HFFc6 (cell line): ENCODE data around the gene MBNL2. TPM values are rescaled to one million over a fixed set of nuclear protein-coding genes. Genes with fewer than 3 reads are reported as not detected.

Experiments
- DNase-seq: peaks from one replicate; pipeline ENCODE4 v3.0.0-alpha.2; 2018
- H3K27ac Mint-ChIP-seq: 2 replicates; pipeline ENCODE4 v1.8.0; 2020; ENCODE audit warnings: mild to moderate bottlenecking, mixed read lengths
- H3K27me3 Mint-ChIP-seq: 2 replicates; pipeline ENCODE4 v1.8.0; 2021; ENCODE audit warnings: mild to moderate bottlenecking, moderate library complexity, mixed read lengths; ENCODE audit not compliant: insufficient read depth
- H3K36me3 Mint-ChIP-seq: 2 replicates; pipeline ENCODE4 v1.8.0; 2021; ENCODE audit warnings: low read depth, mixed read lengths
- H3K4me1 Mint-ChIP-seq: 2 replicates; pipeline ENCODE4 v1.8.0; 2020; ENCODE audit warnings: low read depth, mixed read lengths
- H3K4me3 Mint-ChIP-seq: 2 replicates; pipeline ENCODE4 v1.8.0; 2020; ENCODE audit warnings: mild to moderate bottlenecking, moderate library complexity, mixed read lengths
- H3K9me3 Mint-ChIP-seq: 2 replicates; pipeline ENCODE4 v1.8.0; 2020; ENCODE audit warnings: mild to moderate bottlenecking, mixed read lengths
- total RNA-seq, 6 experiments: library from RNA; stranded (reverse); fragmentation: NEBNext Ultra II Directional; extraction: Animal tissue kit (Norgen Biotek cat#: 25700); gene quantifications; 2 replicates in 1 of 6; 3 replicates in 5 of 6; pipeline ENCODE4 v1.2.3, GENCODE V29; 2021
- TF ChIP-seq, protein P1 (sequence below): fragments of 200-600 bp; sonication (generic); IDR thresholded peaks from 2 replicates; pipeline ENCODE4 v1.5.0; 2021; ENCODE audit warnings: antibody characterized with exemption, mild to moderate bottlenecking

The MBNL2 gene
- total RNA-seq, 6 experiments from 2014 or later: 78.5 to 138 (median 99.8) TPM

- Mint-ChIP-seq H3K27me3 (peaks cover 3% of the 10 kb centered on the region; the same call in 1 of the 2 replicates), H3K4me3 (peak overlapping the region; percentile 80), H3K36me3 (peaks cover 57% of the 10 kb centered on the region), H3K27ac (peak overlapping the region; percentile 100), H3K4me1 (peaks cover 91% of the 10 kb centered on the region), H3K9me3 (no peaks in the 10 kb centered on the region)
- DNase-seq: peak; percentile 55
- TF ChIP-seq, protein P1, sequence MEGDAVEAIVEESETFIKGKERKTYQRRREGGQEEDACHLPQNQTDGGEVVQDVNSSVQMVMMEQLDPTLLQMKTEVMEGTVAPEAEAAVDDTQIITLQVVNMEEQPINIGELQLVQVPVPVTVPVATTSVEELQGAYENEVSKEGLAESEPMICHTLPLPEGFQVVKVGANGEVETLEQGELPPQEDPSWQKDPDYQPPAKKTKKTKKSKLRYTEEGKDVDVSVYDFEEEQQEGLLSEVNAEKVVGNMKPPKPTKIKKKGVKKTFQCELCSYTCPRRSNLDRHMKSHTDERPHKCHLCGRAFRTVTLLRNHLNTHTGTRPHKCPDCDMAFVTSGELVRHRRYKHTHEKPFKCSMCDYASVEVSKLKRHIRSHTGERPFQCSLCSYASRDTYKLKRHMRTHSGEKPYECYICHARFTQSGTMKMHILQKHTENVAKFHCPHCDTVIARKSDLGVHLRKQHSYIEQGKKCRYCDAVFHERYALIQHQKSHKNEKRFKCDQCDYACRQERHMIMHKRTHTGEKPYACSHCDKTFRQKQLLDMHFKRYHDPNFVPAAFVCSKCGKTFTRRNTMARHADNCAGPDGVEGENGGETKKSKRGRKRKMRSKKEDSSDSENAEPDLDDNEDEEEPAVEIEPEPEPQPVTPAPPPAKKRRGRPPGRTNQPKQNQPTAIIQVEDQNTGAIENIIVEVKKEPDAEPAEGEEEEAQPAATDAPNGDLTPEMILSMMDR: no peak
Measured at GRCh38 chr13:97258801-97259200, 36.7 kb downstream of the MBNL2 start.

DNA sequence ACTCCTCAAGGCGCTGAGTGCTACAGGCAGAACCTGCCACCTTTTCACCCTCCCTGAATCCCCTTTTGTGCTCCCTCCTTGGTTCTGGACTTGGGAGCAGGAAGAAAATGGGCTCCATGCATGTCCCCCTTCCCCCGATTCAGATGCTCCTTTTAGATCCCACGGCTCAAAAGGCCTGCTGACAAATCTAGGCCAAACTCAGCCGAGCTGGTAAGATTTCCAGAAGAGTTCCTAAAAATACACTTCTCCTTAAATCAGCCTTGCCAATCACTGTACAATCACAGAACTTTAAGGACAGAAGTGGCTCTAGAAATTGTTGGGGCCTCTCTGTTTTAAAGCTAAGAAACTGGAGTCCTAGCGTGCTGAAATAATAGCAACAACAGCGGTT, 37.3 kb downstream of the MBNL2 start:
- Mint-ChIP-seq H3K9me3 (no peaks in the 10 kb centered on the region), H3K27me3 (peaks cover 3% of the 10 kb centered on the region; the same call in 1 of the 2 replicates), H3K36me3 (peaks cover 57% of the 10 kb centered on the region), H3K4me3 (peak overlapping the region; percentile 80; the same call in 1 of the 2 replicates), H3K4me1 (peaks cover 91% of the 10 kb centered on the region), H3K27ac (peak overlapping the region; percentile 100)
- no peak for DNase-seq
- TF ChIP-seq, protein P1: no peak

- peak overlapping the region; percentile 40 for H3K4me3 Mint-ChIP-seq
- H3K27ac Mint-ChIP-seq: peak overlapping the region; percentile 100
- peaks cover 60% of the 10 kb centered on the region for H3K36me3 Mint-ChIP-seq
- peaks cover 3% of the 10 kb centered on the region; the same call in 1 of the 2 replicates for H3K27me3 Mint-ChIP-seq
- H3K4me1 Mint-ChIP-seq: peaks cover 91% of the 10 kb centered on the region
- no peaks in the 10 kb centered on the region for H3K9me3 Mint-ChIP-seq
- peak; percentile 39 for DNase-seq
- TF ChIP-seq, protein P1: no peak
Measured at GRCh38 chr13:97259798-97260714, 37.9 kb downstream of the MBNL2 start.

GRCh38 chr13:97261254-97262005, 39.3 kb downstream of the MBNL2 start:
- H3K9me3 Mint-ChIP-seq: no peaks in the 10 kb centered on the region
- DNase-seq: no peak
- peaks cover 3% of the 10 kb centered on the region; the same call in 1 of the 2 replicates for H3K27me3 Mint-ChIP-seq
- peaks cover 88% of the 10 kb centered on the region for H3K4me1 Mint-ChIP-seq
- H3K4me3 Mint-ChIP-seq: no peak overlapping the region; the same call in 1 of the 2 replicates
- H3K27ac Mint-ChIP-seq: peak overlapping the region; percentile 100
- H3K36me3 Mint-ChIP-seq: peaks cover 61% of the 10 kb centered on the region
- TF ChIP-seq, protein P1: no peak

- Mint-ChIP-seq H3K36me3 (peaks cover 62% of the 10 kb centered on the region), H3K4me1 (peaks cover 88% of the 10 kb centered on the region), H3K9me3 (no peaks in the 10 kb centered on the region), H3K27ac (peak overlapping the region; percentile 12; the same call in 1 of the 2 replicates), H3K27me3 (peaks cover 3% of the 10 kb centered on the region; the same call in 1 of the 2 replicates), H3K4me3 (no peak overlapping the region)
- TF ChIP-seq, protein P1: no peak
- no peak for DNase-seq
Measured at GRCh38 chr13:97262058-97262457, 39.9 kb downstream of the MBNL2 start.
